ENCODE measurements around the gene UTS2. TPM values are rescaled to one million over a fixed set of nuclear protein-coding genes. Genes with fewer than 3 reads are reported as not detected.

Gene UTS2
- total RNA-seq, 1 experiment from 2014 or later = not detected

DNA sequence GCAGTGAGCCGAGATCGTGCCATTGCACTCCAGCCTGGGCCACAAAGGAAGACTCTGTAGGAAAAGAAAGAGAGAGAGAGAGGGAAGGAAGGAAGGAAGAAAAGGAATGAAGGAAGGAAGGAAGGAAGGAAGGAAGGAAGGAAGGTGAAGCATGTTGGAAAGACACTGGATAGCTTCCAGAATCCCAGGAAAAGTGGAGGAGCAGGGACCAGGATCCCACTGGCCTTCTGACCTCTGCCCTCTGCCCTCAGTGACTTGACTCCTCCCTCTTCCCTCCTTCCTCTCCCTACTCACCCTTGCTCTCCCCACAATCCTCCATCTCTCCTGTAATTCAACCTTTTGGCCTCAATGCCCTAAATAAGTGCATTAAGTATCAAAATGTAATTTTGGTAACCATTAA lies 4.1 kb upstream of the UTS2 start:
- TF ChIP-seq, protein P1, sequence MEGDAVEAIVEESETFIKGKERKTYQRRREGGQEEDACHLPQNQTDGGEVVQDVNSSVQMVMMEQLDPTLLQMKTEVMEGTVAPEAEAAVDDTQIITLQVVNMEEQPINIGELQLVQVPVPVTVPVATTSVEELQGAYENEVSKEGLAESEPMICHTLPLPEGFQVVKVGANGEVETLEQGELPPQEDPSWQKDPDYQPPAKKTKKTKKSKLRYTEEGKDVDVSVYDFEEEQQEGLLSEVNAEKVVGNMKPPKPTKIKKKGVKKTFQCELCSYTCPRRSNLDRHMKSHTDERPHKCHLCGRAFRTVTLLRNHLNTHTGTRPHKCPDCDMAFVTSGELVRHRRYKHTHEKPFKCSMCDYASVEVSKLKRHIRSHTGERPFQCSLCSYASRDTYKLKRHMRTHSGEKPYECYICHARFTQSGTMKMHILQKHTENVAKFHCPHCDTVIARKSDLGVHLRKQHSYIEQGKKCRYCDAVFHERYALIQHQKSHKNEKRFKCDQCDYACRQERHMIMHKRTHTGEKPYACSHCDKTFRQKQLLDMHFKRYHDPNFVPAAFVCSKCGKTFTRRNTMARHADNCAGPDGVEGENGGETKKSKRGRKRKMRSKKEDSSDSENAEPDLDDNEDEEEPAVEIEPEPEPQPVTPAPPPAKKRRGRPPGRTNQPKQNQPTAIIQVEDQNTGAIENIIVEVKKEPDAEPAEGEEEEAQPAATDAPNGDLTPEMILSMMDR (IDR thresholded peaks at IDR 0.05; ENCODE audit: unreplicated experiment) = no peak
- no peaks in the 10 kb centered on the region for H3K27me3 Mint-ChIP-seq (ENCODE audit: insufficient read depth, unreplicated experiment)
- no peaks in the 10 kb centered on the region for H3K4me1 Mint-ChIP-seq (ENCODE audit: insufficient read depth, unreplicated experiment)
- H3K9me3 Mint-ChIP-seq (ENCODE audit: unreplicated experiment) = no peaks in the 10 kb centered on the region
- H3K27ac Mint-ChIP-seq (ENCODE audit: low read depth, unreplicated experiment) = no peak overlapping the region
- POLR2A ChIA-PET = no interaction called here
- H3K36me3 Mint-ChIP-seq (ENCODE audit: insufficient read depth, unreplicated experiment) = peaks cover 7% of the 10 kb centered on the region
- H3K4me3 Mint-ChIP-seq (ENCODE audit: unreplicated experiment) = no peak overlapping the region
- CTCF ChIA-PET = interaction anchor here (1.1 kb wide), 1 partner anchor 105 kb away, joined by 3 read pairs; no protein-coding TSS in a partner anchor
- DNase-seq (ENCODE audit: unreplicated experiment) = no peak
- intact Hi-C loops (cut with micrococcal nuclease) = no loop called here
- BruUV-seq (replicated peaks) = no TSS peak

- Mint-ChIP-seq H3K27me3 (ENCODE audit: insufficient read depth, unreplicated experiment) (no peaks in the 10 kb centered on the region), H3K27ac (ENCODE audit: low read depth, unreplicated experiment) (no peak overlapping the region), H3K4me1 (ENCODE audit: insufficient read depth, unreplicated experiment) (no peaks in the 10 kb centered on the region), H3K4me3 (ENCODE audit: unreplicated experiment) (no peak overlapping the region), H3K36me3 (ENCODE audit: insufficient read depth, unreplicated experiment) (peaks cover 7% of the 10 kb centered on the region), H3K9me3 (ENCODE audit: unreplicated experiment) (no peaks in the 10 kb centered on the region)
- intact Hi-C loops (cut with micrococcal nuclease) = no loop called here
- CTCF ChIA-PET = interaction anchor here (1.1 kb wide), 1 partner anchor 104 kb away, joined by 3 read pairs; no protein-coding TSS in a partner anchor
- TF ChIP-seq, protein P1 (IDR thresholded peaks at IDR 0.05; ENCODE audit: unreplicated experiment) = no peak
- BruUV-seq (replicated peaks) = no TSS peak
- no peak for DNase-seq (ENCODE audit: unreplicated experiment)
- POLR2A ChIA-PET = no interaction called here
These were observed 3.5 kb upstream of the UTS2 start for GRCh38 chr1:7856345-7856744.

- Mint-ChIP-seq H3K27me3 (ENCODE audit: insufficient read depth, unreplicated experiment) (no peaks in the 10 kb centered on the region), H3K36me3 (ENCODE audit: insufficient read depth, unreplicated experiment) (peaks cover 7% of the 10 kb centered on the region), H3K9me3 (ENCODE audit: unreplicated experiment) (no peaks in the 10 kb centered on the region), H3K4me1 (ENCODE audit: insufficient read depth, unreplicated experiment) (no peaks in the 10 kb centered on the region), H3K27ac (ENCODE audit: low read depth, unreplicated experiment) (no peak overlapping the region), H3K4me3 (ENCODE audit: unreplicated experiment) (no peak overlapping the region)
- ChIA-PET POLR2A (no interaction called here), CTCF (no interaction called here)
- no peak for DNase-seq (ENCODE audit: unreplicated experiment)
- TF ChIP-seq, protein P1 (IDR thresholded peaks at IDR 0.05; ENCODE audit: unreplicated experiment) = no peak
- intact Hi-C loops (cut with micrococcal nuclease) = no loop called here
- BruUV-seq (replicated peaks) = no TSS peak
These were observed 790 bp upstream of the UTS2 start for GRCh38 chr1:7853684-7854026.

DNA sequence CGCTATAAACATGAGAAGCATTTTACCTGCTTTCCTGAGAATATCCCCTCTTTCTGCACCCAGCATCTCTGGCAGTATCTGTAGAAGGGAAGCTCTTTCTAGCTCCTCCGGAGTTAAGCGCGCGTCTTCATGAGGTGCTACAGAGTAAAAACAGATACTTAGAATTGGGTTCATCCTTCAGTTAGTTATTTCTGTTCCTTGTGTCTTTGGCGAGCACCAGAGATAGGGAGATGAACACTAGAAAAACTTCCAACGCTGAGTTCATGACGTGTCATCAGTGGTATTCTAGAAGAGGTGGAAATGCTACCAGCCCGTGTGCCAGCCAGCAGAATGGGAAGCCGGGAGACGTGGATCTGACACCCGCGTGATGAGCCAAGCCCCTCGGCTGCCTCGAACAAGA lies 2.1 kb downstream of the UTS2 start:
- no peak overlapping the region for H3K27ac Mint-ChIP-seq (ENCODE audit: low read depth, unreplicated experiment)
- H3K4me1 Mint-ChIP-seq (ENCODE audit: insufficient read depth, unreplicated experiment) = no peaks in the 10 kb centered on the region
- intact Hi-C loops (cut with micrococcal nuclease) = no loop called here
- no peaks in the 10 kb centered on the region for H3K9me3 Mint-ChIP-seq (ENCODE audit: unreplicated experiment)
- POLR2A ChIA-PET = no interaction called here
- H3K36me3 Mint-ChIP-seq (ENCODE audit: insufficient read depth, unreplicated experiment) = no peaks in the 10 kb centered on the region
- H3K4me3 Mint-ChIP-seq (ENCODE audit: unreplicated experiment) = no peak overlapping the region
- no peak for DNase-seq (ENCODE audit: unreplicated experiment)
- H3K27me3 Mint-ChIP-seq (ENCODE audit: insufficient read depth, unreplicated experiment) = no peaks in the 10 kb centered on the region
- CTCF ChIA-PET = no interaction called here
- BruUV-seq (replicated peaks) = no TSS peak
- TF ChIP-seq, protein P1 (IDR thresholded peaks at IDR 0.05; ENCODE audit: unreplicated experiment) = no peak
